LNCaP clone FGC (cell line): ENCODE data around the gene FAM9C.

Source experiments
- DNase-seq: peaks from one replicate; pipeline ENCODE4 v3.0.0-alpha.2; 2011; ENCODE audit warnings: low read depth
- H3K4me3 ChIP-seq: 2 replicates; pipeline ENCODE4 v1.5.1; 2011; ENCODE audit warnings: mild to moderate bottlenecking, low read depth, low read length, control low read depth
- CTCF ChIP-seq: IDR thresholded peaks from 2 replicates; pipeline ENCODE4 v1.5.1; 2012; ENCODE audit warnings: mild to moderate bottlenecking; ENCODE audit not compliant: control insufficient read depth, insufficient read depth; ENCODE audit errors: extremely low read depth

Gene FAM9C

GRCh38 chrX:13081395-13082205, 37.2 kb upstream of the FAM9C start:
- H3K4me3 ChIP-seq: no peak overlapping the region
- DNase-seq: no peak
- TF ChIP-seq CTCF: no peak

GRCh38 chrX:13080128-13080795, 35.8 kb upstream of the FAM9C start:
- no peak for TF ChIP-seq CTCF
- DNase-seq: no peak
- H3K4me3 ChIP-seq: no peak overlapping the region

GRCh38 chrX:13078739-13079444, 34.5 kb upstream of the FAM9C start:
- no peak for TF ChIP-seq CTCF
- no peak overlapping the region for H3K4me3 ChIP-seq
- DNase-seq: no peak

GRCh38 chrX:13077168-13077567, 32.7 kb upstream of the FAM9C start:
- no peak for TF ChIP-seq CTCF
- H3K4me3 ChIP-seq: no peak overlapping the region
- DNase-seq: no peak

- no peak for TF ChIP-seq CTCF
- no peak overlapping the region for H3K4me3 ChIP-seq
- DNase-seq: no peak
Observed at GRCh38 chrX:13076176-13076961, 31.9 kb upstream of the FAM9C start.
